GM10266 (cell line): ENCODE measurements around the gene DLX1.
"Not testable (repeated sequence)": the region's sequence is repeated elsewhere in the genome, so short reads cannot be mapped to it uniquely, and the experiment has no call there.

Experiments
- DNase-seq: peaks from one replicate; pipeline ENCODE4 v3.0.0; 2012; ENCODE audit errors: extremely low spot score
- CTCF ChIP-seq: IDR thresholded peaks from 2 replicates; pipeline ENCODE4 v1.5.1; 2012; ENCODE audit warnings: mild to moderate bottlenecking, low read depth; ENCODE audit not compliant: control insufficient read depth, insufficient read depth; ENCODE audit errors: missing control alignments

The DLX1 gene

GRCh38 chr2:172065111-172065510 lies 20.2 kb upstream of the DLX1 start:
- no peak for TF ChIP-seq CTCF
- no peak for DNase-seq

- DNase-seq = no peak
- TF ChIP-seq CTCF = no peak
These were observed 18.9 kb upstream of the DLX1 start for GRCh38 chr2:172066394-172066886.

GRCh38 chr2:172067905-172068304 lies 17.4 kb upstream of the DLX1 start:
- DNase-seq = not testable (repeated sequence)

- no peak for TF ChIP-seq CTCF
- no peak for DNase-seq
These were observed 14.4 kb upstream of the DLX1 start for GRCh38 chr2:172070936-172071335.

GRCh38 chr2:172072303-172072702 lies 13.0 kb upstream of the DLX1 start:
- TF ChIP-seq CTCF = no peak
- no peak for DNase-seq

GRCh38 chr2:172072706-172073105 lies 12.6 kb upstream of the DLX1 start:
- TF ChIP-seq CTCF = no peak
- no peak for DNase-seq

GRCh38 chr2:172073518-172073917 lies 11.8 kb upstream of the DLX1 start:
- TF ChIP-seq CTCF = no peak
- no peak for DNase-seq

- no peak for DNase-seq
- TF ChIP-seq CTCF = no peak
These were observed 11.1 kb upstream of the DLX1 start for GRCh38 chr2:172074254-172074653.
